Right ventricle myocardium inferior (tissue), 1 donor: ENCODE measurements around the gene C5orf22. TPM values are rescaled to one million over a fixed set of nuclear protein-coding genes. Genes with fewer than 3 reads are reported as not detected.

Source experiments
- ATAC-seq: fragments of 200-7000 bp; cut with Tn5 transposase; one replicate; pipeline ENCODE4 v1.9.1; 2020; ENCODE audit warnings: mild to moderate bottlenecking, moderate library complexity
- DNase-seq: peaks from one replicate; pipeline ENCODE4 v3.0.0; 2021; ENCODE audit errors: missing footprints
- intact Hi-C: fragments of 100-400 bp; cut with DNase I; formaldehyde crosslinking; loops from one replicate; pipeline ENCODE4 v1.11.0; 2022
- long read RNA-seq: library from polyadenylated mRNA; unstranded; transcript quantifications from one replicate; pipeline ENCODE4 v2.0.0, GENCODE V29; 2021
- total RNA-seq: library from RNA; stranded (reverse); fragmentation: NEBNext Ultra II Directional; extraction: Animal tissue kit (Norgen Biotek cat#: 25700); gene quantifications from one replicate; pipeline ENCODE4 v1.2.1, GENCODE V29; 2021
- donor health status: DM: no; HTN: yes; CAD: no; lungs with severe emphysema.

Gene C5orf22
- total RNA-seq, result 19.4 TPM
- long read RNA-seq, transcript C5orf22-201 (9 exons, 3,612 nt), result major isoform, 10 of 14 reads
- long read RNA-seq, partial matches to known transcripts, result 1 of 14 reads
- long read RNA-seq, other reads (novel, unspliced or antisense), result 3 of 14 reads

DNA sequence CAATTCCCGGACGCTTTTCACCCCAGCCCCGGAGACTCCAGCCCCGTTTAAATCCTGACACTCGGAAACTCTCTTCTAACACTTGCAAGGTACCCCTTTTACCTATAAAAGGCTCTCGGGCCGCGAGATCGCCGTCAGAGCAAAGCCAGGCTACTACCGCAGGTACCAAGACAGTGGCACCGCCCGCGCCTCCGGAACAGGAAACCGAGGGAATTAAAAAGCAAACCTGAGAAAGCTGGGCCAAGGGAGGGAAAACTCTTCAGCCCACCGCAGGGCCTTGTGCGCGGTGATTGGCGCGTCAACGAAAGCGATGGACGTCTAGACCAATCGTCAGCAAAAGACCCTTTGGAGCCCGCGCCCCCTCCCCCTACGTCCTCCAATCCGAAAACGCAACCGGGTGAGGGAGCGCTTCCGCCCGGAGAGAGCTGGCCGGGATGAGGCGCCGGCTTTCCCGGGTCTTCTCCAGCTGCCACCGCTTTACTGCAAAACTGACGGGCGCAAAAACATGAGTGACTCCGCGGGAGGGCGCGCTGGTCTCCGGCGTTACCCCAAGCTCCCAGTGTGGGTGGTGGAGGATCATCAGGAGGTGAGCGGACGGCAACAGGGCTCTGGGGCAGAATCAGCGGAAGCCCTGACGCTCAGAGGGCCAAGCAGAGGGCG lies at the start of gene C5orf22, which contains the start of gene DROSHA:
Gene C5orf22 (plus strand): TSS at position 414 of the 660 bp plus-strand sequence. CDS start 92 bp downstream, at position 506.
Gene DROSHA (minus strand): TSS at position 206 of the 660 bp plus-strand sequence. CDS start 3,034 bp downstream, outside the sequence.
- DNase-seq, result peak; percentile 95
- intact Hi-C loops, result no loop called here
- ATAC-seq, result peak; percentile 99

DNA sequence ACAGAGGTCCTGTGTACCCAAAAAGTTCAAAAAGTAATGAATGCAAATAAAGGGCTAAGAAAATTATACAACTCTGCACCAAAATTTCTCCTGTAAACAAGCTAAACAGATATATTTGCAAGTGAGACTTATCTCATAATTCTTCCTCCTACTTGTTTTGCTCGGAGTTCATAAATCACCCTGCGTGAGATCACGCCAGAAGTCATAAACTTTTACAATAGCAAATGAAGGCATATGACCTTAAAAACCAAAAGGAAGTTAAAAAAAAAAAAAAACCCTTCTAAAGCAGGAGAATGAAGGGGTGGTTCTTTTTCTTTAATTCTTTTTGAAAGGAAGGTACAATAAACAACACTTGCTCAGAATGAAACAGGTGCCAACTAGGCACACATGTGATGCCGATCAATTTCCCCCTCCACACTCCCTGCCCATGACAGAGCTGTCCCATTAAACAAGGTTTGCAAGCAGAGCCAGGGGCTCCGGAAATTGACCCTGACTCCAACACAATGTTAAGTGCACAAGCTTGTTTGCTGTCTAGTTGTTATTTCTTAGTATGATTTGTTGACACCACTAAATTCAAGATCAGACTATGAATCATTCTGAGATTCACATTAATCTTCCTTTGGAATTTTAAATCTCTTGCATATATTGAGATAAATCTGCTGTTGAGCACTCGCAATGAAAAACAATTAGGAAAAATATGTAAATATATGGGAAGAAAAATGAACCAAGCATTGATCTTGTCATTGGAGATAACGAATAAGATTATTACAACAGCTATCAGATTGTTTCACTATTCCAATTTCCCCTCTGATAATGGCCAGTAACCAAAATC lies 46.5 kb upstream of the C5orf22 start:
- DNase-seq (no peak), ATAC-seq (no peak)
- intact Hi-C loops, result no loop called here

DNA sequence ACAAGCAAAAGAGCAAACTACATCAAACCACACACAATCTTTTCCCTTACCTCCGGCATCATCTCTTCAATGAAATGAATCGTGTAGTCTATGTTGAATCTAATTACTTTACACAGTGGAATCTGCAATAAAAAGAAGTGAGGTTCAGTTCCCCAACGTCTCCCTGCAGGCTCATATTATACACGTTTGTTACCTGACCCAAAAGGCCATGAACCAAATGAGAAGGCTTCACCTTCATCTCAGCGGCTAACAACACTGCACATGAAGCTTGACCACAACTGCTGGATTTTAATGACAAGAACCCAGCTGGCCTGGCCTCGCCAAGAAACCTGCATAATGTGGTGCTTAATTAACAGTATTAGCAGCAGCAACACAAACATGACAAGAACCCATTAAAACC lies 45.7 kb upstream of the C5orf22 start:
- DNase-seq (no peak), ATAC-seq (no peak)

DNA sequence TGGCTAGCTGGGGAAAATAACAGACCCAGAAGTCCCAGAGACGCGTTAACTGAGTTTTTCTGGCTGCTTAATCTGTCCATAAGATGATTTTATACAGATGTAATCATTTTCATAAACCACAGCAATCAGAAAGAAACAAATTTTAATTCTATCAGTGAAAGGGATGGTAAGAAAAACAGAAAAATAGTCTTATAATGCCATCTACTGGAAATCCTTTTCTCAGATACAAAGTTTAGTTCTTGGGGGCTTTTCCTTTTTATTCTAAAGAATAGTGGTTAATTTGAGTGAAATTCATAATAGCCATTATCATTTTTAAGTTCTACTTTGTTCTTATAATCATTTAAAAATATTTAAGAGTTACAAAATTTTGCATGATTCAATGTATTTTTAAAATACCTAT lies 44.6 kb upstream of the C5orf22 start:
- ATAC-seq (no peak), DNase-seq (no peak)
- intact Hi-C loops, result no loop called here

More for the DNA sequence above, 45.7 kb upstream of the C5orf22 start:
- intact Hi-C loops, result no loop called here

DNA sequence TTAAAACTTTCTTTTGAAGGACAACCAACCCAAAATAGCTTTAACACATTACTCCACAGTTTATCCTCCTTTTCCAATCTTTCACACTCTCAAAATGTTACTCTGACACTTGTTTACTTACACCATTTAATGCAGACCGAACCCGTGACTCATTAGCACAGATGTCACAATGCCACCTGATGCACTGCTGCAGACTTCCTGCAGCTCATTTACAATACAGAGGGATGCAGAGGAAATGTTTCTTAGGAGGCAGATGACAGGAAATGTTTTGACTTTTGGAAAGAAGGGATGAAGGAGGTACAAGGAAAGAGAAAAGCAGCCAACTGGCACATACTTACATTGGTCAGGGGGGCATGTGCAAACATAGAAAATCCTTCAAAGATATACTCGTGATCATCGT lies 39.2 kb upstream of the C5orf22 start:
- DNase-seq, result no peak
- no peak for ATAC-seq
- intact Hi-C loops, result no loop called here

DNA sequence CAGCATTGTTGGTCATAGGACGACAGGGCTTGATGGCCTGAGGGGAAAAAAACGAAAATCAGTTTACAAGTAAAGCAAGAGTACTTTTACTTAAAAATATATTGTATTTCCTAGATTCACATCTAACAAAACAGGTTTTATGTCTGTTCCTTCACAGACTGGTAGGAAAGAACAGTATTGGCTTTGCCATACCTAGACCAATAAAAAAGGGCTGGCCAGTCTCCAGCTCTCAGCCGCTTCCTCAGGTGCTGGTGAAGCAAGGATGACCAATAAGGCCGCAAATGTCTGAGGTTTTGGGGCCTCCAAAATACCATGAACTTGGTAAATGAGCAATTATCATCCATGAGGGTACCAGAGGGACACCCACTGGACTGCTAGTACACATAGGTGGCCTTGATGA lies 36.8 kb upstream of the C5orf22 start:
- intact Hi-C loops, result no loop called here
- ATAC-seq (no peak), DNase-seq (no peak)

DNA sequence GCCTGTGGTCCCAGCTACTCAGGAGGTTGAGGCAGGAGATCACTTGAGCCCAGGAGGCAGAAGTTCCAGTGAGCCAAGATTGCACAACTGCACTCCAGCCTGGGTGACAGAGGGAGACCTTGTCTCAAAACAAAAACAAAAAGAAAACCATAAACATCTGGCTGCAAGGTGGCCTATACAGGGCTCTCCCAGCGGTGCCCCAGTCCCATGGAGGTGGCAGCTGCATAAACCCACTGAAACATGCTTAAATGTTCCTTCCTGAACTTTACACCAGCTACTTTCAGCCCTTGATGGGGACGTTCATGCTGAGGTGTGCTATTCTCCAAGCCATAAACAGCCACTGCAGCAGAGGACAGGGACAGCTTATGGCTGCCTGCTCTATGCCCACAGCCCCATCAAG lies 35.8 kb upstream of the C5orf22 start:
- intact Hi-C loops, result no loop called here
- ATAC-seq (no peak), DNase-seq (no peak)

DNA sequence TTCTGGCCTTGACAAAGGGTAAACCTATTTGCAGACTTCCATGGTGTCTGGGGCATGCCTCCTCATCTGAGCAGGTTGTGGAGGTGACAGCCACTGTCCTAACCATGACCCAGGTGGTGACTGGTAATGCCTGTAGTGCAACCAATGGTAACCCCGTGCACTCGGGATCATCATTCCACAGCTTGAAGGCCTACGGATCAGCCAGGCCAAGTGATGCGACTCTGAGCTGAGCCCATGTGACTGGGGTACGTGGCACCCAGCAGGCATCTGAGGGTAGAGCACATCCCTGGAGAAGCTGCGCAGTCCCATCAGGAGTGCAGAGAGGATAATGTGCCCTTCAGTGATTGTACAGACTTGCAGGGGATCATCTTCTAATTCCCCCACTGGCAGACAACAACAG lies 35.2 kb upstream of the C5orf22 start:
- intact Hi-C loops, result no loop called here
- no peak for ATAC-seq

DNA sequence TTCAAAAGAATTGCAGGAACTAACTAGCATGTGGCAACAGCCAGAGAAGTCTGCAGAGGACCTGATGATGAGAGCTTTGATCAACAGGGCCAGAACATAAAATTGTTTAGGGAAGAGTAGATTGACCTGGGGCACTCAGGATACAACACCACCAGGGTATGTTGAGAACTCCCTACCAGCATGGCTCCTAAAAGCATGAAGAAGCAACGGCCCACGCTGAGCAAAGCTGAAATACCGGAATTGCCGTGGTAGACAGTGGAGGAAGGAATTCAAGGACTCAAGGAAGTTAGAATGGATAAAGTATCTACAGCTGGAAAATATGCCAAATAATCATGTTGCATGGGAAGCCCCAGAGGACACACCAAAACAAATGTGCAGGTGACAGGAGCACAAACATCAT lies 31.8 kb upstream of the C5orf22 start:
- intact Hi-C loops, result no loop called here
- no peak for DNase-seq
- no peak for ATAC-seq

More for the DNA sequence above, 35.2 kb upstream of the C5orf22 start:
- DNase-seq, result no peak

DNA sequence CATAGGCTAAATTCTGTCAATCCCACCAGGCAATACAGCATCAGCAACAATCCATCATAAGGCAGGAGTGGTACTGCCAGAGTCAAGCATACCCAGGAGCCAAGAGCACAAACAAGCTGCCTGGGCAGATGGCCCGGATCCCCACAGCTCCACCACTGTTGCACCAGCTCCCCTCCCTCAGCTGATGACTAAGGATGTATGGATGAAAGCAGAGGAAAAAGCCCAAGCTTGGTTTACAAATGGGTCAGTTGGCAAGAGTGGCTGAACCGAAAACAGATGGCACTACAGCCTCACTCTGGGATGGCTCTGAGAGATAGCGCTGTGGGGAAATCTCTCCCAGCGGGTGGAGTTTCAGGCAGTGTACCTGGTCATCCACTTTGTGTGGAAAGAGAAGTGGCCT lies 29.6 kb upstream of the C5orf22 start:
- intact Hi-C loops, result no loop called here
- DNase-seq, result no peak
- ATAC-seq, result no peak

DNA sequence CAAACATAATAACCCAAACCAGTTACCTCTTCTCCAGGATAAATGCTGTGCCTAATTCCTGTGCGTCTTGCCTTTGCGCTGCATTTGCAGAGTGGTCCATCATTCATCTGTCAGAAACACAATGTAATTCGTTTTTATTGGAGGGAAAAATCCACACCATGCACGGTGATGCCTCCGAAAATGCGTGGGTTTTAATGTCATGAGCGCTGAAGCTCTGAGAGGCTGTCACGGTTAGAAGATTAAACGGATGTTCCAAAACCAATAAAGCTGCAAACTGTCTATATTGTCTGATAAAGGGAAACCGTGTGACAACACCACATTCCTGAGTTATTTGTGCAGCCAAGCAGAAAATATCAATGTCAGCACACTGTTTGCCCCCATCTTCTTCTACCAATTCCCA lies 27.6 kb upstream of the C5orf22 start:
- no peak for ATAC-seq
- no peak for DNase-seq
- intact Hi-C loops, result no loop called here

DNA sequence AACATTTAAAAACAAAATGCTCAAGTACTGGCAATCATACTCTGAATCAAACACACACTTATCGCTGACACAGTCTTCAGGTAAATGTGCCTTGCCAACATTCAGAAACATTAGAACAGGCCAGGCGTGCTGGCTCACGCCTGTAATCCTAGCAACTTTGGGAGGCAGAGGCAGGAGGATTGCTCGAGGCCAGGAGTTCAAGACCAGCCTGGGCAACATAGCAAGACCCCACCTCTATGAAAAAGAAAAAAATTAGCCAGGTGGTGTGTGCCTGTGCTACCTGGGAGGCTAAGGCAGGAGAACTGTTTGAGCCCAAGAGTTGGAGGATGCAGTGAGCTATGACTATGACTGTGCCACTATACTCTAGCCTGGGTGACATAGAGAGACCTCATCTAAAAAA lies 20.8 kb upstream of the C5orf22 start:
- ATAC-seq, result no peak
- intact Hi-C loops, result no loop called here
- no peak for DNase-seq

DNA sequence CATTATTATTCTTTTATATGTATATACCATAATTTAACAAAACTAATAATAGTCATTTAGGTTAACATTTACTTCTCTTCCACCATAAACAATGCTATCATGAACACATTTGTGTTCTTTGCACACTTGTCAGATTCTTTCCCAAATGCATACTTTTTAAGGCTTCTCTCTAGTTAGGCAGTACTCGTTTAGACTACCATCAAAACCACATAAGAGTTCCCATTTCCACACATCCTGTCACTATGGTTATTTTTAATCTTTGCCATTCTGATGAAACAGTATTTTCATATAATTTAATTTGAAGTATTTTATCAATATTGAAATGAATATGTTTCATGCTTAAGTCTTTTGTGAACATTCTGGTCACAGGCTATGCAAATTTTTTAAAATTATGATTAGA lies 15.3 kb upstream of the C5orf22 start:
- ATAC-seq (no peak), DNase-seq (no peak)
- intact Hi-C loops, result no loop called here

DNA sequence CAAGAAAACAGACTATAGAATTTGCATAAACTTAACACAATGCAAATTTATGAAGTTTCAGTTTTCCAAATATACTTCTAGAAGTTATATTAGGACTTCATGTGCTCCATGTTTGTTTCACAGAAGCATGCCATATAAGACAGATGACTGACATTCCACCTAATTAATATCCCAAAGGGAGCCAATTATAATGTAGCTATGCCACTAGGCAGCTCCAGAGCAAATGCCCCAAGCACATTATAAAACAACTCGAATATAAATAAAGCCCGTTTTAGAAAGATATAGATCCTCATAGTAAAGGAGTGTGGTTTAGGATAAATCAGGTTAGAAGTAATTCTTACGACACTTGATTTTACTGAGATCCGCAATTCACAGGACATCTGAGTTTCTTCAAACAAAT lies 9.1 kb upstream of the C5orf22 start:
- intact Hi-C loops, result no loop called here
- DNase-seq (no peak), ATAC-seq (no peak)

DNA sequence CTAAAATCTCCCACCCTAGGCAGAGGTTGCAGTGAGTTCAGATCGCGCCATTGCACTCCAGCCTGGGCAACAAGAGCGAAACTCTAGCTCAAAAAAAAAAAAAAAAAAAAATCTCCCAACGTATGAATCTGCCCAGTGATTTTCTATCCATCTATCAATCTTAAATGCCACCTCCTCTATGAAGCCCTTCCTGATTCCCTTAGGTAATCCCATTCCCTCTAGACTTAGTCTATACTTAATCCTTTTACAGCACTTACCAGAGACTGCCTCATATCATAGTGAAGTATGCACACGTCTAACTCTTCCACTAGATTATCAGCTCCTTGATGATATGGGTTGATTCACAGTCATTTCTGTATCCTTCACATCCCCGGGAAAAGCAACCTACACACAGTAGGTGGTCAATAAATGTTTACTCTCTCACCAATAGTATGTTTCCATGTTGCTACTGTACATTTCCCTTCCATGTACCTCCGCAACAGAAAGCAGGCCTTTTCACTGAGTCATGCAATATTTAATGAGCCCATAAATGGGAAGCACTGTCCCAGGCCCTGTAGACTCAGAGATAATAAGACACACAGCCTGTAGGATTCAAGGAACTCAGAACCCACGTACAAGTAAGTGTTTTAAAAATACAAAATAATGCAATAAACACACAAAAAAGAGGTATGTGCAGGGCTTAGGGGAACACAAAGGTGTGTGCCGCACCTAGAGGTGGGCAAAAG lies 1.4 kb upstream of the C5orf22 start:
- intact Hi-C loops, result no loop called here
- no peak for ATAC-seq
- no peak for DNase-seq

DNA sequence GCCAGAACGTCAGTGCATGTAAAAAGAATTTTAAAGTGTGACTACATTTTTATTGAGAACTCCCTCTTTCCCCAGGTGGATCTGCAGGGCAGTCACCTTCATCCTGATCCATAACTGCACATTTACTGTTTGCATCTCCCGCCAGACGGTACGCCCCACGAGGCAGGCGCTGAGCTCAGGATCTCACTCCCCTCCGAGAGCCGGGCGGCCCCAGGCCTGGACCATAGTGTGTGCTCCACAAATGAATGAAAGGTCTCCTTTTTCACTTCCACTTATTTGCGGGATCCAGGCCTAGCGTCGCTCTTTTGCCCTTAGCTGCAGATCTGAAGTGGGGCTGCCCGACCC lies 586 bp upstream of the C5orf22 start:
- DNase-seq, result peak; percentile 72
- ATAC-seq, result peak; percentile 14
- intact Hi-C loops, result no loop called here

DNA sequence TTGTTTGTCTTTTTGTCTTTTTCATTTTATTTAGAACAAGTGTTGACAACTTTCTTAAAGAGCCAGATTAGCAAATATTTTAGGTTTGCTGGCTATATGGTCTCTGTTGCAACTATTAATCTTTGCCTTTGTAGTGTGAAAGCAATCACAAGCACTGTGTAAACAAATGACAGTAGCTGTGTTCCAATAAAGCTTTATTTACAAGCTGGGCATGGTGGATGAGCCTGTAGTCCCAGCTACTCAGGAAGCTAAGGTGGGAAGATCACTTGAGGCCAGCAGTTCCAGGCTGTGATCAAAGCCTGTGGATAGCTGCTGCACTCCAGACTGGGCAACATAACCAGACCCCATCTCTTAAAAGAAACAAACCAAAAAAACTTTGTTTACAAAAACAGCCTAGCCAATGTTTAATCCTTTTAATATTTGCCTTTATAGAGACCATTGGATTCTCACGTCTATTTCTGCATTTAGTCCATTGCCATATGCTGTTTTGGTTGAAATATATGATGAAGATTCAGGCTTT lies 2.5 kb downstream of the C5orf22 start:
- ATAC-seq (no peak), DNase-seq (no peak)
- intact Hi-C loops, result no loop called here

DNA sequence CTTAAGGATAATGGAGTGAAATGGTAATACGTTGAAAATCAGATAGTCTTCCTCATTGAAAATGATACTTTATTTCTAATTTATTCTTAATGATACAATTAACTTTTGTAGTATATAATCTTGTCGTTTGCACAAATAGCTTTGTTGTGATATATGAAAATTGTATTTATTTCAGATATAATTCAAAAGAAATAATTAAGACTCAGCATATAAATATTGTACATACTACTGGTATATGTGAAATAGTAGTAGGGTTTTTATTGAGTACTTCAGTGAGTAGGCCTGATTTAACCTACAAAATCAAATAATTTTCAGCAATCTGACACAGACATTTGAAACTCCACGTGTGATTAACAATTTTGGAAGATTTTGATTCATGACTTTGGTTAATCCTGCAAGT lies 4.8 kb downstream of the C5orf22 start:
- intact Hi-C loops, result no loop called here
- no peak for ATAC-seq

DNA sequence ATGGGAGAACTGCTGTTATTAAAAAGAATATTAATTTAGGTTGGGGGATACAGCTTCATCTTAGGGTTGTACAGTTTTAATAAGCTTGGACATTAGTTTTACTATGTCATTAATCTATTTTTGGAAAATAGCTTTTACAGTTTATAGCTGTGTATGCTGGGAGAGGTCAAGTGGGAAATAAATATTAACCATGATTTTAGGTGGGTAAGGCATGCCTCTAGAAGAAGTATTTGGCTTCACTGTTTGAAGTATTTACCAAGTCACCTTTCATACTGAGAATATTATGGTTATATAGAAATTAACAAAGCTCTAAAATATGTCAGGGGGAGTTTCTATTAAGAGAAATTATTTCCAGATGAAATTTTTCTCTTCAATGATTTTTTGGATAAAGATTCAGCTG lies 5.2 kb downstream of the C5orf22 start:
- intact Hi-C loops, result no loop called here
- DNase-seq, result no peak
- no peak for ATAC-seq

More for the DNA sequence above, 4.8 kb downstream of the C5orf22 start:
- DNase-seq, result no peak
